ENCODE data around the gene WDR27.
"Not testable (repeated sequence)": the region's sequence is repeated elsewhere in the genome, so short reads cannot be mapped to it uniquely, and the experiment has no call there.

The WDR27 gene

GRCh38 chr6:169474362-169474761, 227.5 kb downstream of the WDR27 start:
- DNase-seq (ENCODE audit: low spot score) = no peak

GRCh38 chr6:169473663-169474062, 228.2 kb downstream of the WDR27 start:
- no peak for DNase-seq (ENCODE audit: low spot score)

DNA sequence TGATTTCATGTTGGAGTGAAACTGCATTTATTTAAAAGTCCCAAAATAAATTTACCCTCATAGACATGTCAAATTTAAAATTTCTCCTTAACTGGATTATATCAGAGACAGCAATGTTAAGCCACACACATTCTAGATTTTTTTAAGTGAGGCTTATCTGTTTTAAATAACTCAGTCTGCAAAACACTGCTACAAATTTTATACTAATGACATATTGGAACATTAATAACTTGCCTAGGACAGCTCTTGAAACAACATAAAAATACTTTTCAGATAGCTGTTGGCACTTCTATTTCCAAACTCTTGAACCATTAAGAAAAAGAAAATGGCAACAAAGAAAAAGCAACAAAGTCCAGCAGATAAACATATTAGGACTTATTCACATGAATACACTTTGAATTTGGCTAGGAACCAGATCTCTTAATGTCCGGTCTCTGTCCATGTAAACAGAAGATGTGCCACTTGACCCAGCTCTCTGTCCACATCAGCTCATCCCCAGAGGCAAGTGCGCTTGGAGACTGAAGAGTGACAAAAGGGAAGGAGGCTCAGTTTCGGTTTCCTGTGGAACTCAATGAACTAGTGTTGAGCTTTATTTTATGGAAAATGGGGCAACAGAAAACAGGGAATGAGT, 228.9 kb downstream of the WDR27 start:
- DNase-seq (ENCODE audit: low spot score) = no peak

- no peak for DNase-seq (ENCODE audit: low spot score)
These were observed 231.0 kb downstream of the WDR27 start for GRCh38 chr6:169470790-169471189.

DNA sequence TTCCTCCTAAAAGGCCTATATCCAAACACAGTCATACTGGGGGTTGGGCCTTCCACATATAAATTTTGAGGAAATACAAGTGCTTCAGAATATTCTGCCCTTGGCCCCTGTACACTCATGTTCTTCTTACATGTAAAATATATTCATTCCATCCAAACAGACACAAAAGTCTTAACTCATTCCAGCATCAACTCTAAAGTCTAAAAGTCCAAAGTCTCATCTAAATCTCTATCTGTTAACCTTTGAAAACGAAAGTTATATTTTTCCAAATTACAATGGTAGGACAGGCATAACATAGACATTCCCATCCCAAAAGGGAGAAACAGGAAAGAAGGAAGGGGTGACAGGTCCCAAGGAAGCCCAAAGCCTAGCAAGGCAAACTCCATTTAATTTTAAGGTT, 232.8 kb downstream of the WDR27 start:
- DNase-seq (ENCODE audit: low spot score) = no peak

DNA sequence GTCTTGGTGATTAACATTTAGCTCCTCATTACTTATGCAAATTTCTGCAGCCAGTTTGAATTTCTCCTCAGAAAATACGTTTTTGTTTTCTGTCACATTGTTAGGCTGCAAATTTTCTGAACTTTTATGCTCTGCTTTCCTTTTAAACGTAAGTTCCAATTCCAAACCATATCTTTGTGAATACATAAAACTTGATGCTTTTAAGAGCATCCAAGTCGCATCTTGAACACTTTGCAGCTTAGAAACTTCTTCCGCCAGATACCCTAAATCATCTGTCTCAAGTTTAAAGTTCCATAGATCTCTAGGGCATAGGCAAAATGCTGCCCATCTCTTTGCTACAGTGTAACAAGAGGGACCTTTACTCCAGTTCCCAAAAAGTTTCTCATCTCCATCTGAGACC, 234.1 kb downstream of the WDR27 start:
- DNase-seq (ENCODE audit: low spot score) = not testable (repeated sequence)

DNA sequence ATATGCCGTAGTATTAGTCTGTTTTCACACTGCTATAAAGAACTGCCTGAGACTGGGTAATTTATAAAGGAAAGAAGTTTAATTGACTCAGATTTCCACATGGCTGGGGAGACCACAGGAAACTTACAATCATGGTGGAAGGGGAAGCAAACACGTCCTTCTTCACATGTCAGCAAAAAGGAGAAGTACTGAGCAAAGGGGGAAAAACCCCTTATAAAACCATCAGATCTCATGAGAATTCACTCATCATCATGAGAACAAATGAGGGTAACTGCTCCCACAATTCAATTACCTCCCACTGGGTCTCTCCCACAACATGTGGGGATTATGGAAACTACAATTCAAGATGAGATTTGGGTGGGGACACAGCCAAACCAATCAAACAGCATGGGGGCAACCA, 235.6 kb downstream of the WDR27 start:
- DNase-seq (ENCODE audit: low spot score) = not testable (repeated sequence)

GRCh38 chr6:169457762-169458161, 244.1 kb downstream of the WDR27 start:
- DNase-seq (ENCODE audit: low spot score) = no peak

DNA sequence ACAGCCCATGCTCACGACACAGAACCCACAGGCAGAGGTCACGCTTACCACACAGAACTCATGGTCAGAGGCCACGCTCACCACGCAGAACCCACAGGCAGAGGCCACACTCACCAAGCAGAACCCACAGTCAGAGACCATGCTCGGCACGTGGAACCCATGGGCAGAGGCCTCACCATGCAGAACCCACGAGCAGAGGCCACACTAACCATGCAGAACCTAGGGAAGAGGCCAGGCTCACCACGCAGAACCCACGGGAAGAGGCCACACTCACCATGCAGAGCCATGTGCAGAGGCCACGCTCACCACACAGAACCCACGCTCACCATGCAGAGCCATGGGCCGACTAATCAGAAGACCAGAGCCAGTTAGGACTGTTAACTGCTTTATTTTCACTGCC, 245.0 kb downstream of the WDR27 start:
- no peak for DNase-seq (ENCODE audit: low spot score)

- no peak for DNase-seq (ENCODE audit: low spot score)
These were observed 246.4 kb downstream of the WDR27 start for GRCh38 chr6:169455470-169455869.

- no peak for DNase-seq (ENCODE audit: low spot score)
These were observed 247.0 kb downstream of the WDR27 start for GRCh38 chr6:169454872-169455204.

DNA sequence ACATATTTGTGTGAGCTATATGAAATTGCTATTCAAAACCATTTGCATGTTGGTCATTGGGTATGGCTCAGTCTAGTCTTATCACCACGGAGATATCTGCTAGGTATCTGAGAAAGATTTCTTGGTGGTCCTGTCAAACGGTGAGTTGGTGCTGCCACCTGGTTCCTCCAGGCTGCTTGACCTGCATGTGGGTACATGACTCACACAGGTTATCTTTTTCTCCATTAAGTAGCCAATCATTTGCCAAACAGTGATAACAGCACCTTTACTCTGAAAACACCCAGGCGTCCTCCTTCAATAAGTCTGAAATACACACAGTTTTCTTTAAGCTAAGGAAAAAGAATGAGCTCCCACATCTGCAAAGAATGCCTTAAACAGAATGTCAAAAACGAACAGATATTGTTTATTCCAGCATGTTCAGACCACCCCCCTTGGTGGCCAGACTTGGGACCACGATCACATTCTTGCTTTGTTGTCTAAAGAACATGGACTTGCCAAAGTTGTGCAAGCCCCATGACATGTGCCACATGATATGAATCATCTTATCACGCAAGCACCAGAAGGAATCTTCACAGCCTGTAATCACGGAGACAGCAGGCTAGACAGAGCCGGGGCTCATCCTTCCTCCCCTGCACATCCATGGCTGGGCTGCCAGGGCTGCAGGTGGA, 247.5 kb downstream of the WDR27 start:
- DNase-seq (ENCODE audit: low spot score) = no peak

DNA sequence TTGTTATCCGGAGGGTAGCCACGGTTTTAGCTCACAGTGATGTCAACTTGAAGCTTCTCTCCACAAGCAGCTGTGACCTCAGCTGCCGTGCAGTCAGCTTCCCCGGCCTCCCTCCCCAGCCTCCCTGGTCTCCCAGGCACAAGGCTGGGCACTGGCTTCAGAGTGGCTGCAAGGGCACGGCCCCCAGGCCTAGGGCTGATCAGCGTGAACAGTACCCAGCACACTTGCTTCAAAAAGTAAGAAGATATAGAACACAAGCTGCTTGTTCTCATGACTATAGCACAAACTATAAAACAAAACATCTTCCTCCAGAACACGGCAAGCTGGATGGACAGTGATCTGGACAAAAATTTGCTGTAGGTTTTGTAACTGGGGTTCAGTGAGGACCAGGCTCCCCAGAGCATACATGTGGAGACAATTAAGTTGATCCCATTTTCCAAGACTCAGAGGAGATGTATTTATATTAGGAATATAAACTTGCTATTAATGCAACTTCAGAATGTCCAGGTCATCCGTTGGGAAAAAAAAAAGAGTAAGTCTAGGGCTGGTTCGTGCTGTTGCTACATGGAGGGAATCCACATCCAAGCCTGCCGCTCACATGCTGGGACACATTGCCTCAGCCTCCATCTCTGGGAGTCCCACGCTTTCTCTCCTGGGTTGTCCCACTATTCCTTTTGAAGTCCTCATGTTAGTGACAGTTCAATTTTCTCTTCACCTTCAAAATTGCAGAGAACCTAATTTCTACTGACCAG, 248.8 kb downstream of the WDR27 start:
- DNase-seq (ENCODE audit: low spot score) = no peak

DNA sequence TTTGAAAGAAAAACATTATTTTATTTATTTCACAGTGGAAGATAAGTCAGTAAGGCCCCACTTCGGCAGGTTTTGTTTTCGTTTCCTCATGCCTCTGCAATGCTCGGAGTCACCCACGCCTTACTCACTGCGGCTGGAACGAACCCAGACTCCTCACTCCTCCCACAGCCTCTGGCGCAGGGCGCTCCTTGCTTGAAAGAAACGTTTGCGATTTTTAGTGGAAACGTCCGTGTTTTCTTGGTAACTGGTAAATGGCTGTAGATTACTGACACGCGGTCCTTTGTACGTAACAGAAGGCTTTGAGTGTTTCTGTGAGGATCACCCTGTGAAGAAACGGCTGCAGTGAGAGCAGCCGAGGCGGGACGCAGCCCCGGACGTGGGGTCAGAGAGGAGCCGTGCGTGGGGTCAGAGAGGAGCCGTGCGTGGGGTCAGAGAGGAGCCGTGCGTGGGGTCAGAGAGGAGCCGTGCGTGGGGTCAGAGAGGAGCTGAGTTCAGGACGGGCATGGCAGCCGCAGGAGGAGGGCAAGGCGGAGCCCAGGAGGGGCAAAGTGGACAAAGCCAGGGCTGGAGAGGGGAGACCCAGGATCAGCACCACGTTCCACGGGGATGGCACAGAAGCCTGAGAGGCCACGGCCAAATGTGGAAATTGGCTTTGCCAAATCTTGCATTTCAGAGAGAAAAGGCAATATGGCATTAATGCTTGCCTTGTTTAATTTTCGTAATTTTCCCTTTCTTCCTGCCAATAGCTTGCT, 249.5 kb downstream of the WDR27 start:
- DNase-seq (ENCODE audit: low spot score) = no peak

DNA sequence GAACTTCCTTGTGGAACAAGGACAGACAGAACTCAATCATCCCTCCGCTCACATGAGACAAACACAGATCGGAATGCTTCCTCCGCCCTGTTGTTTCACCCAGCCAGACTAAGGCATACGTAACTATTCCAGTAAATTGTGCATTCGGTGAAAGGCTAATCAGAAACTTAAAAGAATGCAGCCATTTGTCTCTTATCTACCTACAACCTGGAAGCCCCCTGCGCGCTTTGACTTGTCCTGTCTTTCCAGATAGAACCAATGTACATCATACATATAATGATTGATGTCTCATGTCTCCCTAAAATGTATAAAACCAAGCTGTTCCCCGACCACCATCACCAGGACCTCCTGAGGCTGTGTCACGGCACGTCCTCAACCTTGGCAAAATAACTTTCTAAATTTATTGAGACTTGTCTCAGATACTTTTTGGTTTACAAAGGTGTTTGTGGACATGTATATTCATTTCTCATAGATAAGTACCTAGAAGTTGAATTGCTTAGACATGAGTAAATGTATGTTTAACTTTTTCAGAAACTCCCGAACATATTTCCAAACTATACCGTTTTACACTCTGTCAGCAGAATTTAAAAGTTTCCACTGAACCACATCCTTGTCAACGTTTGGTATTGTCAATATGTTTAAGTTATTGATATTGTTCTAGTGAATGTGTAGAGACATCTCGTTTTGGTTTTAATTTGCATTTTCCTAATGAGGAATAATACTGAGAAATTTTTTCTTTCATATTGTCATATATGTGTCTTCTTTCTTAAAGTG, 250.6 kb downstream of the WDR27 start:
- DNase-seq (ENCODE audit: low spot score) = no peak

DNA sequence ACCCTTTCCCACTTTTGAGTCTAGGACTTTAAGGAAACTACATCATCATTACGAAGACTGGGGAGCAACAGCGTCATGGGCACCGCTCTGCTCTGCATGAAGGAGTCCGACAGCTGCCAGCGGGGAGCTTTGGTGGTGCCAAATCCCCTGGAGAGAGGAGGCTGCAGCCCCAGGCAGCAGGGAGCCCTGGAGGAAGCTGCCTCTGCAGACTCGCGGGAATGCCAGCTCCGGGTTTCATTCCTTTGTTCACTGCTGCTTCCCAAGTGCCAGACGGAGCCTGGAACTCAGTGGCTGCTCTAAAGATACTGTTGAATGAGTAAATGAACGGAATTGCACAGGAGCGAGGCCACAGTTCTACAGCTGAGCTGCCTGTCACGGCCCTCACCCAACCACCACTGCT, 251.7 kb downstream of the WDR27 start:
- no peak for DNase-seq (ENCODE audit: low spot score)

GRCh38 chr6:169449221-169449620, 252.6 kb downstream of the WDR27 start:
- no peak for DNase-seq (ENCODE audit: low spot score)

GRCh38 chr6:169445661-169446581, 255.9 kb downstream of the WDR27 start:
- DNase-seq (ENCODE audit: low spot score) = no peak

- no peak for DNase-seq (ENCODE audit: low spot score)
These were observed 256.6 kb downstream of the WDR27 start for GRCh38 chr6:169445227-169445626.

DNA sequence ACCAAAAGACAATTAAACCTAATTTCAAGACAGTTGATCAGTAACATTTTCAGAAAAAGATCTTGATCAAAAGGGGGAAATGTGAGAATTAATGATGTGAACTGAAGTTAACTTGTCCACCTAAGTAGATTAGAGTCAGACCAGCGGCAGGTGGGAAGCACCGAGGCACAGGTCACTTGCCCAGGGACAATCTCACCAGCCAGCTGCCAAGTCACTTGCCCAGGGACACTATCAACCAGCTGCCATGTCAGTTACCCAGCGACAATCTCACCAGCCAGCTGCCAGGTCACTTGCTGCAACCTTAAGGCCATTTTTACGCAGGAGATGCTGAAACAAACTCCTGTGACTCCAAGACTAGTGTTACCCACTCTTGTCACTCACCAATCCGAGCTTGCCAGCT, 260.5 kb downstream of the WDR27 start:
- DNase-seq (ENCODE audit: low spot score) = no peak

- DNase-seq (ENCODE audit: low spot score) = no peak
These were observed 262.1 kb downstream of the WDR27 start for GRCh38 chr6:169439710-169440109.
